MM.1S (cell line): ENCODE results near the gene ZBTB47.

Experiments used
- EZH2 ChIP-seq: fragments of 300-600 bp; sonication (generic); optimal IDR thresholded peaks from 2 replicates; pipeline ENCODE3; 2017; ENCODE audit warnings: low read depth, mild to moderate bottlenecking, antibody characterized with exemption, low read length, mixed read lengths
- EZH2phosphoT487 ChIP-seq: fragments of 300-600 bp; sonication (generic); IDR thresholded peaks from 2 replicates; pipeline ENCODE4 v1.6.1; 2018; ENCODE audit warnings: antibody characterized with exemption, low read length
- TF ChIP-seq, protein P1 (sequence below): fragments of 300-600 bp; sonication (generic); IDR thresholded peaks from 2 replicates; pipeline ENCODE4 v1.5.1; 2016; ENCODE audit warnings: antibody characterized with exemption, low read length, mixed read lengths

DNA sequence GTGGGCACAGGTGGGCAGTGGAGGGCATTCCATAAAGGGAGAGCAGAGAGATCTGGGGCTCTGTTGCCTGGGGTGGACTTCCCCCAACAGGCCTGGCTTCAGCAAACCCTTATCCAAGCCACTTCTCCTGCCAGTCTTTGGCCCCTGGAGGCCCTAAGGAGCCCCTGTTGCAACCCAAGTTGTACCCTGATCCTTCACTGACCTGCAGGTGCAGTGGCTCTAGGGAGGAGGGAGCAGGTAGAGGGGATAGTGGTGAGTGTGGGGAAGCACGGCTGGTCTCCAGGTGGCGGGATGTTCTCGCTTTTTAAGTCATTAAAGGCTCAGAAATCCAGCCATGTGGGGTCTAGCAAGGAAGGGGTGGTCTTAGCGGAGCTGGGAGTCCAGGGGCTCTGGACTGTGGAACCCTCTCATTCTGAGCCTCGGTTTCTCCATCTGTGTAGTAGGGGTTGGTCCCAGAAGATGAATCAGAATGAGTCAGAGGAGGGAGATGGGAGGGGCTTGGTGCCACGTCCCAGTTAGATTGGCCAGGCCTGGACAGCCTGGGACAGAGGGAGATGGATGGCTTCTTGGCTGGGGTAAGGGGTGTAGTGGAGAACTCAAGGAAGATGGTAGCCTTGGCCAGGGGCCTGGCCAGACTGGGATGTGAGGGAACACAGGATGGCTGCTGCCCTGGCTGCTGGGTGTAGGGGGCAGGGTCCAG lies 2.6 kb downstream of the ZBTB47 start:
- TF ChIP-seq, protein P1, sequence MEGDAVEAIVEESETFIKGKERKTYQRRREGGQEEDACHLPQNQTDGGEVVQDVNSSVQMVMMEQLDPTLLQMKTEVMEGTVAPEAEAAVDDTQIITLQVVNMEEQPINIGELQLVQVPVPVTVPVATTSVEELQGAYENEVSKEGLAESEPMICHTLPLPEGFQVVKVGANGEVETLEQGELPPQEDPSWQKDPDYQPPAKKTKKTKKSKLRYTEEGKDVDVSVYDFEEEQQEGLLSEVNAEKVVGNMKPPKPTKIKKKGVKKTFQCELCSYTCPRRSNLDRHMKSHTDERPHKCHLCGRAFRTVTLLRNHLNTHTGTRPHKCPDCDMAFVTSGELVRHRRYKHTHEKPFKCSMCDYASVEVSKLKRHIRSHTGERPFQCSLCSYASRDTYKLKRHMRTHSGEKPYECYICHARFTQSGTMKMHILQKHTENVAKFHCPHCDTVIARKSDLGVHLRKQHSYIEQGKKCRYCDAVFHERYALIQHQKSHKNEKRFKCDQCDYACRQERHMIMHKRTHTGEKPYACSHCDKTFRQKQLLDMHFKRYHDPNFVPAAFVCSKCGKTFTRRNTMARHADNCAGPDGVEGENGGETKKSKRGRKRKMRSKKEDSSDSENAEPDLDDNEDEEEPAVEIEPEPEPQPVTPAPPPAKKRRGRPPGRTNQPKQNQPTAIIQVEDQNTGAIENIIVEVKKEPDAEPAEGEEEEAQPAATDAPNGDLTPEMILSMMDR = no peak
- TF ChIP-seq EZH2phosphoT487 = no peak
- no peak for TF ChIP-seq EZH2
